Fibroblast of pulmonary artery (primary cell): ENCODE measurements around the gene VASN.

ENCODE experiments used
- DNase-seq: peaks from one replicate; pipeline ENCODE4 v3.0.0-alpha.2; 2010; ENCODE audit warnings: low read depth
- H3K4me3 ChIP-seq: replicated peaks from 2 replicates; pipeline ENCODE4 v1.5.1; 2011; ENCODE audit warnings: low read depth, mild to moderate bottlenecking, control low read depth, low read length, moderate library complexity
- CTCF ChIP-seq: IDR thresholded peaks from 2 replicates; pipeline ENCODE4 v1.5.1; 2011; ENCODE audit warnings: mild to moderate bottlenecking, control low read depth, low read length, inconsistent platforms; ENCODE audit errors: missing control alignments

The VASN gene

GRCh38 chr16:4426722-4427372 is 55.2 kb downstream of the VASN start:
- no peak for TF ChIP-seq CTCF
- no peak for DNase-seq
- peak overlapping the region; percentile 80 for H3K4me3 ChIP-seq

GRCh38 chr16:4428500-4428899 is 56.9 kb downstream of the VASN start:
- no peak for TF ChIP-seq CTCF
- no peak overlapping the region for H3K4me3 ChIP-seq
- no peak for DNase-seq

- no peak overlapping the region for H3K4me3 ChIP-seq
- no peak for DNase-seq
- no peak for TF ChIP-seq CTCF
These were observed 59.4 kb downstream of the VASN start for GRCh38 chr16:4431023-4431422.
